BJ (cell line): ENCODE data around the gene FAM133A. TPM values are rescaled to one million over a fixed set of nuclear protein-coding genes. Genes with fewer than 3 reads are reported as not detected.

ENCODE experiments used
- CTCF ChIA-PET: fragments of 350-600 bp; formaldehyde crosslinking; extraction: SDS; loops from one replicate; lab custom pipeline; 2021; ENCODE audit warnings: antibody characterized with exemption, inconsistent platforms; lab: Yijun Ruan, JAX
- POLR2A ChIA-PET: fragments of 300-600 bp; sonication (Branson Sonifier 250); formaldehyde crosslinking; extraction: SDS; loops from one replicate; lab custom pipeline; 2021; ENCODE audit warnings: antibody characterized with exemption; lab: Charles Lee
- DNase-seq: peaks from one replicate; pipeline ENCODE4 v3.0.0-alpha.2; 2011; ENCODE audit warnings: low read depth
- H3K27me3 ChIP-seq: 2 replicates; pipeline ENCODE4 v1.6.0; 2011; ENCODE audit warnings: low read length; ENCODE audit not compliant: control insufficient read depth, insufficient read depth
- H3K36me3 ChIP-seq: 2 replicates; pipeline ENCODE4 v1.5.1; 2011; ENCODE audit warnings: low read length; ENCODE audit not compliant: control insufficient read depth, insufficient read depth
- H3K4me3 ChIP-seq: 2 replicates; pipeline ENCODE4 v1.5.1; 2011; ENCODE audit warnings: low read depth, mild to moderate bottlenecking, control low read depth, low read length
- polyA minus RNA-seq: library from RNA; depleted of rRNA, polyadenylated mRNA; stranded (reverse); fragments of >200 nt; gene quantifications from 2 replicates; pipeline ENCODE4 v1.2.3, GENCODE V29; 2011; rRNA and poly(A)+ RNA removed
- polyA plus RNA-seq: library from polyadenylated mRNA; depleted of rRNA; stranded (reverse); fragments of >200 nt; gene quantifications from 2 replicates; pipeline ENCODE4 v1.2.3, GENCODE V29; 2011; rRNA removed
- TF ChIP-seq, protein P1 (sequence below): IDR thresholded peaks from 2 replicates; pipeline ENCODE4 v1.5.1; 2011; ENCODE audit warnings: low read depth, mild to moderate bottlenecking, control low read depth, inconsistent platforms, low read length, moderate library complexity; ENCODE audit not compliant: insufficient read depth

Gene FAM133A
- not detected in 2 replicates for polyA plus RNA-seq
- not detected in 2 replicates for polyA minus RNA-seq

DNA sequence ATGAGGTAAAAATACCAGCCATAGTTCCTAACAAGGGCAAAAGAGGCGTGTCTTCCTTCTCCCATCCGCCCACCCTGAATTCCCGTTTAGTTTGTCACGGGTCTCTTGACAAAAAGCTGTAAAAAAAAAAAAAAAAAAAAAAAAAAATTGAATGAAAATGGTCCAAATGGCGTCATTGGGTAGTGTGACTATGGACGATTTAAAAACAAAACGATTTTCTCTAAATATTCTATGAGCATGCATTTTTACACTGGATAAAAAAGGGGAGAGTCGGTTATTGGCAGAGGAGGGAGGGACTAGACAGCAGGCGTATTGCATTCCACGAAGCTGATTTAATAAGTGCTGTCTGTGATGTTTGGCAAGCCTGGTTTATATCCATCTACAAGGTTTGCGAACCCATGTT lies at the start of gene FAM133A:
TSS of gene FAM133A (plus strand) at position 338 of the 403 bp plus-strand sequence. CDS start 35,214 bp downstream, outside the sequence.
- DNase-seq: peak; percentile 5
- ChIA-PET POLR2A (no interaction called here), CTCF (no interaction called here)
- Histone ChIP-seq H3K36me3 (no peaks in the 10 kb centered on the region), H3K4me3 (peak within 1 kb of the TSS; percentile 57), H3K27me3 (no peaks in the 10 kb centered on the region)
- TF ChIP-seq, protein P1, sequence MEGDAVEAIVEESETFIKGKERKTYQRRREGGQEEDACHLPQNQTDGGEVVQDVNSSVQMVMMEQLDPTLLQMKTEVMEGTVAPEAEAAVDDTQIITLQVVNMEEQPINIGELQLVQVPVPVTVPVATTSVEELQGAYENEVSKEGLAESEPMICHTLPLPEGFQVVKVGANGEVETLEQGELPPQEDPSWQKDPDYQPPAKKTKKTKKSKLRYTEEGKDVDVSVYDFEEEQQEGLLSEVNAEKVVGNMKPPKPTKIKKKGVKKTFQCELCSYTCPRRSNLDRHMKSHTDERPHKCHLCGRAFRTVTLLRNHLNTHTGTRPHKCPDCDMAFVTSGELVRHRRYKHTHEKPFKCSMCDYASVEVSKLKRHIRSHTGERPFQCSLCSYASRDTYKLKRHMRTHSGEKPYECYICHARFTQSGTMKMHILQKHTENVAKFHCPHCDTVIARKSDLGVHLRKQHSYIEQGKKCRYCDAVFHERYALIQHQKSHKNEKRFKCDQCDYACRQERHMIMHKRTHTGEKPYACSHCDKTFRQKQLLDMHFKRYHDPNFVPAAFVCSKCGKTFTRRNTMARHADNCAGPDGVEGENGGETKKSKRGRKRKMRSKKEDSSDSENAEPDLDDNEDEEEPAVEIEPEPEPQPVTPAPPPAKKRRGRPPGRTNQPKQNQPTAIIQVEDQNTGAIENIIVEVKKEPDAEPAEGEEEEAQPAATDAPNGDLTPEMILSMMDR: no peak

- ChIA-PET CTCF (no interaction called here), POLR2A (no interaction called here)
- H3K36me3 ChIP-seq: no peaks in the 10 kb centered on the region
These were observed 36.4 kb upstream of the FAM133A start for GRCh38 chrX:93637591-93637990.

GRCh38 chrX:93649381-93649780 lies 24.6 kb upstream of the FAM133A start:
- DNase-seq: no peak
- TF ChIP-seq, protein P1: no peak
- H3K4me3 ChIP-seq: no peak overlapping the region
- H3K36me3 ChIP-seq: no peaks in the 10 kb centered on the region
- POLR2A ChIA-PET: no interaction called here
- CTCF ChIA-PET: no interaction called here
- no peaks in the 10 kb centered on the region for H3K27me3 ChIP-seq

More at GRCh38 chrX:93637591-93637990, 36.4 kb upstream of the FAM133A start:
- no peak for DNase-seq
- Histone ChIP-seq H3K4me3 (no peak overlapping the region), H3K27me3 (no peaks in the 10 kb centered on the region)
- TF ChIP-seq, protein P1: no peak

DNA sequence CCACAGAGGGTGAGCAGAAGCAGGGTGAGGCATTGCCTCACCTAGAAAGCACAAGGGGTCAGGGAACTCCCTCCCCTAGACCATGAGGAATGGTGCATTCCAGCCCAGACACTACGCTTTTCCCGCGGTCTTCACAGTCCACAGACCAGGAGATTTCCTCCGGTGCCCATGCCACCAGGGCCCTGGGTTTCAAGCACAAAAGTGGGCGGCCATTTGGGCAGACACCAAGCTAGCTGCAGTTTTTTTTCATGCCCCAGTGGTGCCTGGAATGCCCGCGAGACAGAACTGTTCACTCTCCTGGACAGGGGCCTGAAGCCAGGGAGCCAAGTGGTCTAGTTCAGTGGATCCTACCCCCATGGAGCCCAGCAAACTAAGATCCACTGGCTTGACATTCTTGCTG lies 13.4 kb upstream of the FAM133A start:
- ChIA-PET POLR2A (no interaction called here), CTCF (no interaction called here)
- TF ChIP-seq, protein P1: no peak
- DNase-seq: no peak
- H3K36me3 ChIP-seq: no peaks in the 10 kb centered on the region
- no peaks in the 10 kb centered on the region for H3K27me3 ChIP-seq
- no peak overlapping the region for H3K4me3 ChIP-seq

DNA sequence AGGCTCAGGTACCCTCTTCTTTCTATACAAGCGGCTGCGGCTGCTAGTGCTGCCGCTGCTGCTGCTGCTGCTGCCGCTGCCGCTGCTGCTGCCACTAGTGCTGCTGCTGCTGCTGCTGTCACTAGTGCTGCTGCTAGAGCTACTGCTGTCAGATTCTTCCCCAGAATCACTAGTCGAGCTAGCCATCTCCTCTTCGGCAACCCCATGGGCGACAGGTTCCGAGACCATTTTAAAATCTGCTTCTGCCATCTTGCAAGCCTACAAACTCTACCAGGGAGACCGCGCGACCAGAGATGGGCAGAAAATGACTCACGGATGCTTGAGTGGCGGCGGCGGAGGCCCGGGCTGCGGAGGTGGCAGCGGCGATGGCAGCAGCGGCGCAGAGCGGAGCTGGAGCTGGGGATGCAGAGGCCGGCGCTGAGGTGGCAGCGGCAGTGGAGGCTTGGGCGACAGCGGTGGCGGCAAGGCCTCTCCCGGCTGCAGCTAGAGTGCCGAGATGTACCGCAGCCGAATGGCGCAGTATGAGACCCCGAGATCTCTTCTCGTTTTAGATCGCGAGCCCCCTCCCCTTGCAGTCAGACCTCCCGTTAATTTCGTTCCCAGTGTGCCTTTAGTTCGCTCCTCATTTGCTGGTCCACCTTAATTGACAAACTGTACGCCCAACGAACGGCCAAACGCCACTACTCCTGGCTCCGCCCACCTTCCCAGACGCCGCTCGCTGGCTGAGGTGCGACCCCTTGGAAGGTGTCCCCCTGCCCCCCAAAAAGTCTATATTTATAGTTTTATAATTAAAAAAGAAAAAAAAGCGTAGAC lies 744 bp upstream of the FAM133A start, which contains the start of gene NAP1L3:
TSS of gene NAP1L3 (minus strand) at position 523 of the 813 bp plus-strand sequence. CDS start at position 249, 274 bp downstream.
- ChIA-PET CTCF (no interaction called here), POLR2A (no interaction called here)
- Histone ChIP-seq H3K27me3 (no peaks in the 10 kb centered on the region), H3K4me3 (peak within 1 kb of the TSS; percentile 57), H3K36me3 (no peaks in the 10 kb centered on the region)
- TF ChIP-seq, protein P1: no peak
- DNase-seq: peak; percentile 19
